ENCODE data around the gene RIPOR2. TPM values are rescaled to one million over a fixed set of nuclear protein-coding genes. Genes with fewer than 3 reads are reported as not detected.
A peak's percentile ranks its signal among the peaks of the same experiment; 100 is the strongest.

The RIPOR2 gene
- total and polyA plus RNA-seq, 2 of the 13 experiments (the other 11 are each of a cell fraction or from before 2014, with no cell fraction given) = 0.02 to 0.05 TPM

DNA sequence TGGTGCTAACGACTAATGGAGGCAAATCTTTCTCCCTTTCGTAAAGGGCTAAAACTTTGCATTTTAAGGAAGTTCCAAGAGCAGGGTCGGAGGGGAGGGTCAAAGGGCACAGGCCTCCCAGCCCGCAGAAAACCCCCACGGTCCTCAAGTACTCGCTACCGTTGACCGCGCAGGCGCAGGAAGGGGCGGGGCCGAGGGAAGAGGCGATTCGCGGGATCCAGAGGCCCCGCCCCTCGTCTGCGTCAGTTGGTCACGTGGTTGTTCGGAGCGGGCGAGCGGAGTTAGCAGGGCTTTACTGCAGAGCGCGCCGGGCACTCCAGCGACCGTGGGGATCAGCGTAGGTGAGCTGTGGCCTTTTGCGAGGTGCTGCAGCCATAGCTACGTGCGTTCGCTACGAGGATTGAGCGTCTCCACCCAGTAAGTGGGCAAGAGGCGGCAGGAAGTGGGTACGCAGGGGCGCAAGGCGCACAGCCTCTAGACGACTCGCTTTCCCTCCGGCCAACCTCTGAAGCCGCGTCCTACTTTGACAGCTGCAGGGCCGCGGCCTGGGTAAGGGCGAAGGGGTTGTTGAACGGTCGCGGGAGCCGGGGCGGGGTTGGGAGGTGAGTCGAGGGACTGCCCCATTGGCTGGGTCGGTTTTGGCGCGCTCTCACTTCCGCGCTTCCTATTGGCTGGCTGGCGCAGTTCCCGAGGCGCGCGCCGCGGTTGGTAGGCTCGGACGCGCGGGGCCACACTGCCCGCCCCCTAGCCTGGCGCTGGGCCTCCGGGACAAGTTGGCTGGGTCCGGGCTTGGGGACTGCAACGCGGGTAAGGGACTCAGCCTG, 160.9 kb downstream of the RIPOR2 start, which contains the start of gene GMNN (continued):
- TF ChIP-seq, protein P1, sequence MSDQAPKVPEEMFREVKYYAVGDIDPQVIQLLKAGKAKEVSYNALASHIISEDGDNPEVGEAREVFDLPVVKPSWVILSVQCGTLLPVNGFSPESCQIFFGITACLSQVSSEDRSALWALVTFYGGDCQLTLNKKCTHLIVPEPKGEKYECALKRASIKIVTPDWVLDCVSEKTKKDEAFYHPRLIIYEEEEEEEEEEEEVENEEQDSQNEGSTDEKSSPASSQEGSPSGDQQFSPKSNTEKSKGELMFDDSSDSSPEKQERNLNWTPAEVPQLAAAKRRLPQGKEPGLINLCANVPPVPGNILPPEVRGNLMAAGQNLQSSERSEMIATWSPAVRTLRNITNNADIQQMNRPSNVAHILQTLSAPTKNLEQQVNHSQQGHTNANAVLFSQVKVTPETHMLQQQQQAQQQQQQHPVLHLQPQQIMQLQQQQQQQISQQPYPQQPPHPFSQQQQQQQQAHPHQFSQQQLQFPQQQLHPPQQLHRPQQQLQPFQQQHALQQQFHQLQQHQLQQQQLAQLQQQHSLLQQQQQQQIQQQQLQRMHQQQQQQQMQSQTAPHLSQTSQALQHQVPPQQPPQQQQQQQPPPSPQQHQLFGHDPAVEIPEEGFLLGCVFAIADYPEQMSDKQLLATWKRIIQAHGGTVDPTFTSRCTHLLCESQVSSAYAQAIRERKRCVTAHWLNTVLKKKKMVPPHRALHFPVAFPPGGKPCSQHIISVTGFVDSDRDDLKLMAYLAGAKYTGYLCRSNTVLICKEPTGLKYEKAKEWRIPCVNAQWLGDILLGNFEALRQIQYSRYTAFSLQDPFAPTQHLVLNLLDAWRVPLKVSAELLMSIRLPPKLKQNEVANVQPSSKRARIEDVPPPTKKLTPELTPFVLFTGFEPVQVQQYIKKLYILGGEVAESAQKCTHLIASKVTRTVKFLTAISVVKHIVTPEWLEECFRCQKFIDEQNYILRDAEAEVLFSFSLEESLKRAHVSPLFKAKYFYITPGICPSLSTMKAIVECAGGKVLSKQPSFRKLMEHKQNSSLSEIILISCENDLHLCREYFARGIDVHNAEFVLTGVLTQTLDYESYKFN (CRISPR knock-in tag; conservative IDR thresholded peaks at IDR 0.05) = peak; percentile 69
- TF ChIP-seq NCOA5 (CRISPR knock-in tag; IDR thresholded peaks at IDR 0.05) (no peak), ZBTB1 (CRISPR knock-in tag; IDR thresholded peaks at IDR 0.05; ENCODE audit: borderline replicate concordance) (no peak), ZNF598 (CRISPR knock-in tag; IDR thresholded peaks at IDR 0.05; ENCODE audit: borderline replicate concordance) (peak; percentile 99; the same call in 1 of the 2 replicates), ZNF629 (CRISPR knock-in tag; conservative IDR thresholded peaks at IDR 0.05) (peak; percentile 51), HHEX (CRISPR knock-in tag; IDR thresholded peaks at IDR 0.05) (no peak), ZNF747 (CRISPR knock-in tag; IDR thresholded peaks at IDR 0.05; ENCODE audit: borderline replicate concordance) (peak; percentile 95), PRDM10 (CRISPR knock-in tag; IDR thresholded peaks at IDR 0.05; ENCODE audit: low read depth) (peak; percentile 94), SRSF4 (IDR thresholded peaks at IDR 0.05; ENCODE audit: low read depth, low read length, poor library complexity, severe bottlenecking) (no peak), NR2C2 (CRISPR knock-in tag; IDR thresholded peaks at IDR 0.05; ENCODE audit: borderline replicate concordance) (peak; percentile 96), ZNF17 (CRISPR knock-in tag; IDR thresholded peaks at IDR 0.05) (0 out of 2 replicates have a peak, but pooled peaks have one; percentile 77), MXD1 (CRISPR knock-in tag; IDR thresholded peaks at IDR 0.05) (peak; percentile 96), KDM6A (CRISPR knock-in tag; IDR thresholded peaks at IDR 0.05; ENCODE audit: low read depth) (no peak), BRCA1 (CRISPR knock-in tag; IDR thresholded peaks at IDR 0.05) (peak; percentile 93), CSRNP1 (CRISPR knock-in tag; IDR thresholded peaks at IDR 0.05) (peak; percentile 88), NR1H2 (CRISPR knock-in tag; IDR thresholded peaks at IDR 0.05; ENCODE audit: borderline replicate concordance, low read depth) (no peak), HDAC6 (IDR thresholded peaks at IDR 0.05; ENCODE audit: low read depth, low read length) (no peak), GABPA (IDR thresholded peaks at IDR 0.05; ENCODE audit: low read depth, low read length) (no peak), GABPA (CRISPR knock-in tag; IDR thresholded peaks at IDR 0.05; ENCODE audit: low read depth) (peak; percentile 64; the same call in 1 of the 2 replicates)
